SK-N-SH treated with all-trans-retinoic acid at 6 μM for 48 hours (cell line): ENCODE data around the gene PCNT.

Experiments
- BACH2 ChIP-seq: fragments of 250-450 bp; sonication (Bioruptor Pico); IDR thresholded peaks from 2 replicates; pipeline ENCODE4 v1.9.0; 2021; ENCODE audit warnings: mild to moderate bottlenecking, borderline replicate concordance
- ISL1 ChIP-seq: fragments of 250-450 bp; sonication (Bioruptor Pico); IDR thresholded peaks from 2 replicates; pipeline ENCODE4 v2.1.2; 2022; ENCODE audit warnings: mild to moderate bottlenecking, moderate library complexity
- ZFP3 ChIP-seq: fragments of 250-450 bp; sonication (Bioruptor Pico); IDR thresholded peaks from 2 replicates; pipeline ENCODE4 v1.5.0; 2020; ENCODE audit warnings: mild to moderate bottlenecking, moderate library complexity
- TF ChIP-seq, protein P1 (sequence below): fragments of 250-450 bp; sonication (Bioruptor Pico); IDR thresholded peaks from 2 replicates; pipeline ENCODE4 v1.8.0; 2020; ENCODE audit warnings: mild to moderate bottlenecking, moderate library complexity, borderline replicate concordance
- TF ChIP-seq, protein P2 (sequence below): fragments of 250-450 bp; sonication (Bioruptor Pico); IDR thresholded peaks from 2 replicates; pipeline ENCODE4 v1.8.0; 2021; ENCODE audit warnings: low read depth, mild to moderate bottlenecking, moderate library complexity, borderline replicate concordance
- TF ChIP-seq, protein P3 (sequence below): fragments of 250-450 bp; sonication (Bioruptor Pico); IDR thresholded peaks from 2 replicates; pipeline ENCODE4 v1.5.1; 2020; ENCODE audit warnings: low read depth, mild to moderate bottlenecking, moderate library complexity

DNA sequence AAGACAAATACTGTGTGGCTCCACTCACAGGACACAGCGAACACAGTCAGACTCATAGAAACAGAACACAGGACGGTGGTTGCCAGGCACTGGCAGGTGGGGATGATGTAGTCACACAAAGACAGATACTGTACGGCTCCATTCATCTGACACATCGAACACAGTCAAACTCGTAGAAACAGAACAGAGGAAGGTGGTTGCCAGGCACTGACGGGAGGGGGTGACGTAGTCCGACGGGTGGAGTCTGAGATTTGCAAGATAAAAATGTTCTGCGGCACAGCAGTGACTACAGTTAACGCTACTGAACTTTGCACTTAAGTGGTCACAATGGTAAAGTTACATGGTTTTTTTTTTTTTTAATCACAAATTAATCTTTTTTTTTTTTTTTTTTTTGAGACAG, 19.0 kb upstream of the PCNT start:
- TF ChIP-seq ISL1 (CRISPR knock-in tag): no peak
- TF ChIP-seq, protein P1, sequence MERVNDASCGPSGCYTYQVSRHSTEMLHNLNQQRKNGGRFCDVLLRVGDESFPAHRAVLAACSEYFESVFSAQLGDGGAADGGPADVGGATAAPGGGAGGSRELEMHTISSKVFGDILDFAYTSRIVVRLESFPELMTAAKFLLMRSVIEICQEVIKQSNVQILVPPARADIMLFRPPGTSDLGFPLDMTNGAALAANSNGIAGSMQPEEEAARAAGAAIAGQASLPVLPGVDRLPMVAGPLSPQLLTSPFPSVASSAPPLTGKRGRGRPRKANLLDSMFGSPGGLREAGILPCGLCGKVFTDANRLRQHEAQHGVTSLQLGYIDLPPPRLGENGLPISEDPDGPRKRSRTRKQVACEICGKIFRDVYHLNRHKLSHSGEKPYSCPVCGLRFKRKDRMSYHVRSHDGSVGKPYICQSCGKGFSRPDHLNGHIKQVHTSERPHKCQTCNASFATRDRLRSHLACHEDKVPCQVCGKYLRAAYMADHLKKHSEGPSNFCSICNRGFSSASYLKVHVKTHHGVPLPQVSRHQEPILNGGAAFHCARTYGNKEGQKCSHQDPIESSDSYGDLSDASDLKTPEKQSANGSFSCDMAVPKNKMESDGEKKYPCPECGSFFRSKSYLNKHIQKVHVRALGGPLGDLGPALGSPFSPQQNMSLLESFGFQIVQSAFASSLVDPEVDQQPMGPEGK (CRISPR knock-in tag): no peak
- TF ChIP-seq, protein P2, sequence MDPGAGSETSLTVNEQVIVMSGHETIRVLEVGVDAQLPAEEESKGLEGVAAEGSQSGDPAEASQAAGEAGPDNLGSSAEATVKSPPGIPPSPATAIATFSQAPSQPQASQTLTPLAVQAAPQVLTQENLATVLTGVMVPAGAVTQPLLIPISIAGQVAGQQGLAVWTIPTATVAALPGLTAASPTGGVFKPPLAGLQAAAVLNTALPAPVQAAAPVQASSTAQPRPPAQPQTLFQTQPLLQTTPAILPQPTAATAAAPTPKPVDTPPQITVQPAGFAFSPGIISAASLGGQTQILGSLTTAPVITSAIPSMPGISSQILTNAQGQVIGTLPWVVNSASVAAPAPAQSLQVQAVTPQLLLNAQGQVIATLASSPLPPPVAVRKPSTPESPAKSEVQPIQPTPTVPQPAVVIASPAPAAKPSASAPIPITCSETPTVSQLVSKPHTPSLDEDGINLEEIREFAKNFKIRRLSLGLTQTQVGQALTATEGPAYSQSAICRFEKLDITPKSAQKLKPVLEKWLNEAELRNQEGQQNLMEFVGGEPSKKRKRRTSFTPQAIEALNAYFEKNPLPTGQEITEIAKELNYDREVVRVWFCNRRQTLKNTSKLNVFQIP: no peak
- no peak for TF ChIP-seq ZFP3
- TF ChIP-seq, protein P3, sequence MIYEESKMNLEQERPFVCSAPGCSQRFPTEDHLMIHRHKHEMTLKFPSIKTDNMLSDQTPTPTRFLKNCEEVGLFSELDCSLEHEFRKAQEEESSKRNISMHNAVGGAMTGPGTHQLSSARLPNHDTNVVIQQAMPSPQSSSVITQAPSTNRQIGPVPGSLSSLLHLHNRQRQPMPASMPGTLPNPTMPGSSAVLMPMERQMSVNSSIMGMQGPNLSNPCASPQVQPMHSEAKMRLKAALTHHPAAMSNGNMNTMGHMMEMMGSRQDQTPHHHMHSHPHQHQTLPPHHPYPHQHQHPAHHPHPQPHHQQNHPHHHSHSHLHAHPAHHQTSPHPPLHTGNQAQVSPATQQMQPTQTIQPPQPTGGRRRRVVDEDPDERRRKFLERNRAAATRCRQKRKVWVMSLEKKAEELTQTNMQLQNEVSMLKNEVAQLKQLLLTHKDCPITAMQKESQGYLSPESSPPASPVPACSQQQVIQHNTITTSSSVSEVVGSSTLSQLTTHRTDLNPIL (CRISPR knock-in tag): no peak
- no peak for TF ChIP-seq BACH2 (CRISPR knock-in tag)
